Measurements from ENCODE around the gene LAMA3.

DNA sequence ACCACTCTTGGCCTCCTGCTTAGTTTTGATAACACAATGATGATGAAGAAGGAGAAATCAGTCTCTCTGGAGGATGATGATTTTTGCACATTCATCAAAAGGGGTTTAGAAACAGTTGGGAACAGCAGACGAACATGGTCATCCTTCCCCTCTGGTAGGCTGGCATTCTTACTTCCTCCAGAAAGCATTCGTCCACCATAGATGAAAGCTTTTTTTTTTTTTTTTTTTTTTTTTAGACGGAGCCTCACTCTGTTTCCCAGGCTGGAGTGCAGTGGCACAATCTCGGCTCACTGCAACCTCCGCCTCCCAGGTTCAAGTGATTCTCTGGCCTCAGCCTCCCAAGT, 281.8 kb downstream of the LAMA3 start:
- TF ChIP-seq, protein P1, sequence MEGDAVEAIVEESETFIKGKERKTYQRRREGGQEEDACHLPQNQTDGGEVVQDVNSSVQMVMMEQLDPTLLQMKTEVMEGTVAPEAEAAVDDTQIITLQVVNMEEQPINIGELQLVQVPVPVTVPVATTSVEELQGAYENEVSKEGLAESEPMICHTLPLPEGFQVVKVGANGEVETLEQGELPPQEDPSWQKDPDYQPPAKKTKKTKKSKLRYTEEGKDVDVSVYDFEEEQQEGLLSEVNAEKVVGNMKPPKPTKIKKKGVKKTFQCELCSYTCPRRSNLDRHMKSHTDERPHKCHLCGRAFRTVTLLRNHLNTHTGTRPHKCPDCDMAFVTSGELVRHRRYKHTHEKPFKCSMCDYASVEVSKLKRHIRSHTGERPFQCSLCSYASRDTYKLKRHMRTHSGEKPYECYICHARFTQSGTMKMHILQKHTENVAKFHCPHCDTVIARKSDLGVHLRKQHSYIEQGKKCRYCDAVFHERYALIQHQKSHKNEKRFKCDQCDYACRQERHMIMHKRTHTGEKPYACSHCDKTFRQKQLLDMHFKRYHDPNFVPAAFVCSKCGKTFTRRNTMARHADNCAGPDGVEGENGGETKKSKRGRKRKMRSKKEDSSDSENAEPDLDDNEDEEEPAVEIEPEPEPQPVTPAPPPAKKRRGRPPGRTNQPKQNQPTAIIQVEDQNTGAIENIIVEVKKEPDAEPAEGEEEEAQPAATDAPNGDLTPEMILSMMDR (conservative IDR thresholded peaks at IDR 0.05; ENCODE audit: low read depth in 2 of 2): no peak
- no peak for TF ChIP-seq EZH2phosphoT487 (IDR thresholded peaks at IDR 0.05; ENCODE audit: unreplicated experiment)
